HEK293 (cell line): ENCODE results near the gene TMEM150A.

Source experiments
- CTCF ChIA-PET: fragments of 350-600 bp; formaldehyde crosslinking; extraction: SDS; loops from one replicate; lab custom pipeline; 2021; ENCODE audit warnings: antibody characterized with exemption; lab: Yijun Ruan, JAX
- POLR2A ChIA-PET: fragments of 300-600 bp; formaldehyde crosslinking; extraction: SDS; loops from one replicate; lab custom pipeline; 2020; ENCODE audit warnings: antibody characterized with exemption, inconsistent platforms; lab: Yijun Ruan, JAX
- H3K27ac ChIP-seq: fragments of 200-500 bp; sonication (Bioruptor generic); 2 replicates; pipeline ENCODE4 v1.5.1; 2014; ENCODE audit warnings: low read depth, low read length, control low read depth, inconsistent platforms; ENCODE audit errors: extremely low read depth
- H3K36me3 ChIP-seq, 2 experiments: fragments of 200-500 bp in 1 of 2; sonication (Bioruptor generic) in 1 of 2; 1 replicate in 1 of 2; 2 replicates in 1 of 2; pipeline ENCODE4 v1.5.1; 2014 to 2017; ENCODE audit warnings: inconsistent platforms in 2 of 2, low read length in 2 of 2; ENCODE audit not compliant: control insufficient read depth in 2 of 2, insufficient read depth in 1 of 2
- H3K4me1 ChIP-seq: fragments of 200-500 bp; sonication (Bioruptor generic); 2 replicates; pipeline ENCODE4 v1.5.1; 2014; ENCODE audit warnings: mild to moderate bottlenecking, low read length, inconsistent platforms; ENCODE audit not compliant: control insufficient read depth, insufficient read depth
- H3K4me3 ChIP-seq: 2 replicates; pipeline ENCODE4 v1.5.1; 2011; ENCODE audit warnings: low read depth, mild to moderate bottlenecking, control low read depth, low read length, moderate library complexity
- H3K9me3 ChIP-seq: fragments of 200-500 bp; sonication (Bioruptor generic); 2 replicates; pipeline ENCODE4 v1.5.1; 2014; ENCODE audit warnings: low read depth, low read length, inconsistent platforms; ENCODE audit not compliant: control insufficient read depth, insufficient read depth
- GLI2 ChIP-seq: fragments of 450-650 bp; formaldehyde crosslinking; IDR thresholded peaks from 2 replicates; pipeline ENCODE4; 2017; ENCODE audit warnings: missing biosample characterization, missing genetic modification characterization, low read depth, borderline replicate concordance
- KLF16 ChIP-seq: fragments of 450-650 bp; formaldehyde crosslinking; IDR thresholded peaks from 2 replicates; pipeline ENCODE4 v1.5.1; 2017; ENCODE audit warnings: missing biosample characterization, missing genetic modification characterization
- MYNN ChIP-seq: fragments of 450-650 bp; formaldehyde crosslinking; IDR thresholded peaks from 2 replicates; pipeline ENCODE4 v1.5.1; 2016; ENCODE audit warnings: missing biosample characterization, missing genetic modification characterization, borderline replicate concordance
- REPIN1 ChIP-seq: fragments of 450-650 bp; formaldehyde crosslinking; IDR thresholded peaks from 2 replicates; pipeline ENCODE4 v1.5.1; 2017; ENCODE audit warnings: missing biosample characterization, missing genetic modification characterization, low read depth
- SCRT1 ChIP-seq: fragments of 450-650 bp; formaldehyde crosslinking; IDR thresholded peaks from 2 replicates; pipeline ENCODE4 v1.5.1; 2016; ENCODE audit warnings: missing biosample characterization, missing genetic modification characterization, borderline replicate concordance
- SCRT2 ChIP-seq: fragments of 450-650 bp; formaldehyde crosslinking; IDR thresholded peaks from 2 replicates; pipeline ENCODE4 v1.5.1; 2016; ENCODE audit warnings: missing biosample characterization, missing genetic modification characterization
- SP3 ChIP-seq: fragments of 450-650 bp; formaldehyde crosslinking; IDR thresholded peaks from 2 replicates; pipeline ENCODE4 v1.5.1; 2016; ENCODE audit warnings: missing biosample characterization, missing genetic modification characterization
- ZFP41 ChIP-seq: fragments of 450-650 bp; formaldehyde crosslinking; IDR thresholded peaks from 2 replicates; pipeline ENCODE4 v1.5.1; 2016; ENCODE audit warnings: missing biosample characterization, missing genetic modification characterization, borderline replicate concordance
- ZFP69B ChIP-seq: fragments of 450-650 bp; formaldehyde crosslinking; IDR thresholded peaks from 2 replicates; pipeline ENCODE4 v1.5.1; 2016; ENCODE audit warnings: missing biosample characterization, missing genetic modification characterization
- ZNF10 ChIP-seq: fragments of 450-650 bp; formaldehyde crosslinking; IDR thresholded peaks from 2 replicates; pipeline ENCODE4 v1.5.1; 2017; ENCODE audit warnings: missing biosample characterization, missing genetic modification characterization
- ZNF132 ChIP-seq: fragments of 450-650 bp; formaldehyde crosslinking; IDR thresholded peaks from 2 replicates; pipeline ENCODE4 v1.5.1; 2017; ENCODE audit warnings: missing biosample characterization, missing genetic modification characterization, borderline replicate concordance
- ZNF133 ChIP-seq: fragments of 450-650 bp; formaldehyde crosslinking; IDR thresholded peaks from 2 replicates; pipeline ENCODE4 v1.5.1; 2016; ENCODE audit warnings: missing biosample characterization, missing genetic modification characterization
- ZNF146 ChIP-seq: fragments of 450-650 bp; formaldehyde crosslinking; IDR thresholded peaks from 2 replicates; pipeline ENCODE4 v1.5.1; 2016; ENCODE audit warnings: missing biosample characterization, missing genetic modification characterization
- ZNF184 ChIP-seq: fragments of 450-650 bp; IDR thresholded peaks from 2 replicates; pipeline ENCODE4 v1.5.1; 2018; ENCODE audit warnings: missing biosample characterization, mild to moderate bottlenecking, missing genetic modification characterization
- ZNF23 ChIP-seq: fragments of 450-650 bp; formaldehyde crosslinking; IDR thresholded peaks from 2 replicates; pipeline ENCODE4 v1.5.1; 2016; ENCODE audit warnings: missing biosample characterization, missing genetic modification characterization, borderline replicate concordance
- ZNF311 ChIP-seq: fragments of 450-650 bp; formaldehyde crosslinking; IDR thresholded peaks from 2 replicates; pipeline ENCODE4 v1.5.1; 2017; ENCODE audit warnings: missing biosample characterization, missing genetic modification characterization, borderline replicate concordance
- ZNF529 ChIP-seq: fragments of 450-650 bp; formaldehyde crosslinking; IDR thresholded peaks from 2 replicates; pipeline ENCODE4 v1.5.1; 2017; ENCODE audit warnings: missing genetic modification characterization, missing biosample characterization; ENCODE audit not compliant: insufficient replicate concordance
- ZNF555 ChIP-seq: fragments of 450-650 bp; formaldehyde crosslinking; conservative IDR thresholded peaks from 2 replicates; pipeline ENCODE4 v1.5.1; 2017; ENCODE audit warnings: missing biosample characterization, mild to moderate bottlenecking, missing genetic modification characterization, inconsistent platforms
- ZNF610 ChIP-seq: fragments of 450-650 bp; formaldehyde crosslinking; IDR thresholded peaks from 2 replicates; pipeline ENCODE4 v1.5.1; 2016; ENCODE audit warnings: missing biosample characterization, missing genetic modification characterization, borderline replicate concordance
- ZNF791 ChIP-seq: fragments of 450-650 bp; formaldehyde crosslinking; IDR thresholded peaks from 2 replicates; pipeline ENCODE4 v1.5.1; 2016; ENCODE audit warnings: missing biosample characterization, missing genetic modification characterization
- ZNF837 ChIP-seq: fragments of 450-650 bp; formaldehyde crosslinking; IDR thresholded peaks from 2 replicates; pipeline ENCODE4 v1.5.1; 2016; ENCODE audit warnings: missing biosample characterization, missing genetic modification characterization
- TF ChIP-seq, protein P1 (sequence below): fragments of 450-650 bp; formaldehyde crosslinking; IDR thresholded peaks from 2 replicates; pipeline ENCODE4 v1.5.1; 2016; ENCODE audit warnings: missing biosample characterization, missing genetic modification characterization
- TF ChIP-seq, protein P2 (sequence below): fragments of 450-650 bp; formaldehyde crosslinking; IDR thresholded peaks from 2 replicates; pipeline ENCODE4 v1.5.1; 2016; ENCODE audit warnings: missing biosample characterization, missing genetic modification characterization
- TF ChIP-seq, protein P3 (sequence below): fragments of 450-650 bp; formaldehyde crosslinking; IDR thresholded peaks from 2 replicates; pipeline ENCODE4 v1.5.1; 2017; ENCODE audit warnings: missing biosample characterization, missing genetic modification characterization
- TF ChIP-seq, protein P4 (sequence below): fragments of 450-650 bp; formaldehyde crosslinking; IDR thresholded peaks from 2 replicates; pipeline ENCODE4 v1.5.1; 2016; ENCODE audit warnings: missing biosample characterization, missing genetic modification characterization

The TMEM150A gene

DNA sequence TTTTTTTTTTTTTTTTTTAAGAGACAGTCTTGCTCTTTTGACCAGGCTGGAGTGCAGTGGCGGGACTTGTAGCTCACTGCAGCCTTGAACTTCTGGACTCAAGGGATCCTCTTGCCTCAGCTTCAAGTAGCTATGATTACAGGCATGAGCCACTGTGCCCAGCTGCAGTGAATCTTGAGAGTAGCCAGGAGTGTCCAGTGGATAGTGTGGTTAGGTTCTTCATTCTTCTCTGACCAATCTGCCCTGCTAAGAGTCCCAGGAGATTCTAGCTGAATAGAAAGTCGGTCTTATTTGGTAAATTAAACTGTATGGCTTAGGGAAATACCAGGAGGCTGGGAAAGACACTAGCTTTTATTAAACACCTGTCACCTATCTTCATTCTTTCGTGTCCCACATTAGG, 28.8 kb upstream of the TMEM150A start:
- TF ChIP-seq KLF16 (tag by site-specific recombination), result no peak
- TF ChIP-seq, protein P1, sequence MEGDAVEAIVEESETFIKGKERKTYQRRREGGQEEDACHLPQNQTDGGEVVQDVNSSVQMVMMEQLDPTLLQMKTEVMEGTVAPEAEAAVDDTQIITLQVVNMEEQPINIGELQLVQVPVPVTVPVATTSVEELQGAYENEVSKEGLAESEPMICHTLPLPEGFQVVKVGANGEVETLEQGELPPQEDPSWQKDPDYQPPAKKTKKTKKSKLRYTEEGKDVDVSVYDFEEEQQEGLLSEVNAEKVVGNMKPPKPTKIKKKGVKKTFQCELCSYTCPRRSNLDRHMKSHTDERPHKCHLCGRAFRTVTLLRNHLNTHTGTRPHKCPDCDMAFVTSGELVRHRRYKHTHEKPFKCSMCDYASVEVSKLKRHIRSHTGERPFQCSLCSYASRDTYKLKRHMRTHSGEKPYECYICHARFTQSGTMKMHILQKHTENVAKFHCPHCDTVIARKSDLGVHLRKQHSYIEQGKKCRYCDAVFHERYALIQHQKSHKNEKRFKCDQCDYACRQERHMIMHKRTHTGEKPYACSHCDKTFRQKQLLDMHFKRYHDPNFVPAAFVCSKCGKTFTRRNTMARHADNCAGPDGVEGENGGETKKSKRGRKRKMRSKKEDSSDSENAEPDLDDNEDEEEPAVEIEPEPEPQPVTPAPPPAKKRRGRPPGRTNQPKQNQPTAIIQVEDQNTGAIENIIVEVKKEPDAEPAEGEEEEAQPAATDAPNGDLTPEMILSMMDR, result no peak
- TF ChIP-seq, protein P2, sequence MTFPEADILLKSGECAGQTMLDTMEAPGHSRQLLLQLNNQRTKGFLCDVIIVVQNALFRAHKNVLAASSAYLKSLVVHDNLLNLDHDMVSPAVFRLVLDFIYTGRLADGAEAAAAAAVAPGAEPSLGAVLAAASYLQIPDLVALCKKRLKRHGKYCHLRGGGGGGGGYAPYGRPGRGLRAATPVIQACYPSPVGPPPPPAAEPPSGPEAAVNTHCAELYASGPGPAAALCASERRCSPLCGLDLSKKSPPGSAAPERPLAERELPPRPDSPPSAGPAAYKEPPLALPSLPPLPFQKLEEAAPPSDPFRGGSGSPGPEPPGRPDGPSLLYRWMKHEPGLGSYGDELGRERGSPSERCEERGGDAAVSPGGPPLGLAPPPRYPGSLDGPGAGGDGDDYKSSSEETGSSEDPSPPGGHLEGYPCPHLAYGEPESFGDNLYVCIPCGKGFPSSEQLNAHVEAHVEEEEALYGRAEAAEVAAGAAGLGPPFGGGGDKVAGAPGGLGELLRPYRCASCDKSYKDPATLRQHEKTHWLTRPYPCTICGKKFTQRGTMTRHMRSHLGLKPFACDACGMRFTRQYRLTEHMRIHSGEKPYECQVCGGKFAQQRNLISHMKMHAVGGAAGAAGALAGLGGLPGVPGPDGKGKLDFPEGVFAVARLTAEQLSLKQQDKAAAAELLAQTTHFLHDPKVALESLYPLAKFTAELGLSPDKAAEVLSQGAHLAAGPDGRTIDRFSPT (tag by site-specific recombination), result no peak
- TF ChIP-seq ZNF132, result no peak
- no peak for TF ChIP-seq ZNF837 (tag by site-specific recombination)
- TF ChIP-seq ZNF10 (tag by site-specific recombination), result no peak
- no peak for TF ChIP-seq SCRT2
- no peak for TF ChIP-seq ZFP41
- no peak for TF ChIP-seq SP3
- no peak for TF ChIP-seq ZNF555
- no peak for TF ChIP-seq ZNF133
- TF ChIP-seq ZNF311, result no peak
- TF ChIP-seq GLI2 (tag by site-specific recombination), result no peak
- TF ChIP-seq, protein P3, sequence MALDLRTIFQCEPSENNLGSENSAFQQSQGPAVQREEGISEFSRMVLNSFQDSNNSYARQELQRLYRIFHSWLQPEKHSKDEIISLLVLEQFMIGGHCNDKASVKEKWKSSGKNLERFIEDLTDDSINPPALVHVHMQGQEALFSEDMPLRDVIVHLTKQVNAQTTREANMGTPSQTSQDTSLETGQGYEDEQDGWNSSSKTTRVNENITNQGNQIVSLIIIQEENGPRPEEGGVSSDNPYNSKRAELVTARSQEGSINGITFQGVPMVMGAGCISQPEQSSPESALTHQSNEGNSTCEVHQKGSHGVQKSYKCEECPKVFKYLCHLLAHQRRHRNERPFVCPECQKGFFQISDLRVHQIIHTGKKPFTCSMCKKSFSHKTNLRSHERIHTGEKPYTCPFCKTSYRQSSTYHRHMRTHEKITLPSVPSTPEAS (tag by site-specific recombination), result no peak
- TF ChIP-seq, protein P4, sequence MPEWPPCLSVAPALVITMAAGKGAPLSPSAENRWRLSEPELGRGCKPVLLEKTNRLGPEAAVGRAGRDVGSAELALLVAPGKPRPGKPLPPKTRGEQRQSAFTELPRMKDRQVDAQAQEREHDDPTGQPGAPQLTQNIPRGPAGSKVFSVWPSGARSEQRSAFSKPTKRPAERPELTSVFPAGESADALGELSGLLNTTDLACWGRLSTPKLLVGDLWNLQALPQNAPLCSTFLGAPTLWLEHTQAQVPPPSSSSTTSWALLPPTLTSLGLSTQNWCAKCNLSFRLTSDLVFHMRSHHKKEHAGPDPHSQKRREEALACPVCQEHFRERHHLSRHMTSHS (tag by site-specific recombination), result no peak
- no peak for TF ChIP-seq ZNF146 (tag by site-specific recombination)
- no peak for TF ChIP-seq SCRT1 (tag by site-specific recombination)
- TF ChIP-seq ZFP69B (tag by site-specific recombination), result no peak
- no peak for TF ChIP-seq MYNN (tag by site-specific recombination)
- Histone ChIP-seq H3K4me3 (no peak overlapping the region), H3K27ac (no peak overlapping the region), H3K36me3 (peaks cover 90 to 95% of the 10 kb centered on the region in 2 experiments), H3K4me1 (no peaks in the 10 kb centered on the region), H3K9me3 (no peaks in the 10 kb centered on the region)
- POLR2A ChIA-PET, result interaction anchor here (0.6 kb wide), 1 partner anchor 67 kb away, joined by 3 read pairs; no protein-coding TSS in a partner anchor
- CTCF ChIA-PET, result interaction anchor here (0.5 to 0.6 kb wide), 3 partner anchors 9 to 103 kb away, joined by 3 to 4 read pairs (median 3); no protein-coding TSS in a partner anchor

DNA sequence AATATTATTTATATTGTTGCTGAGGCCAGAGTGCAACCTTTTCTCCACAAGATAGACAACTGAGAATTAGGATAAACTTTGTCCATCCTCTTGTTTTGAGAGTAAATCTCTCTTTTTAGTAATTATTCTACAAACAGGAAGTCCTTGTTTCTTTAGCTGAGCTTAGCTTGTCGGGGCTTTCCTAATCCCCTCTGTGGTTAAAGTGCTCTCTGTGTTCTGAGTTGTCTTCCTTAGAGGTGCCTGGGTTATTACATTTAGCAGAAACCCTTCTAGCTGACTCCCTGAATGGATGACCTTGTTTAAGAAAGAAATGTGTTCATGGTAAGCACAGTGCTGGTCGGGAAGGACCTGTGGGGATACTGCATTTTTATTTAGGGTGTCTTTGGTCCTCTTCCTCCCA, 26.2 kb upstream of the TMEM150A start:
- TF ChIP-seq ZNF791, result no peak
- no peak for TF ChIP-seq REPIN1 (tag by site-specific recombination)
- no peak for TF ChIP-seq ZNF184
- TF ChIP-seq ZNF529, result no peak
- no peak for TF ChIP-seq ZNF23 (tag by site-specific recombination)
- no peak for TF ChIP-seq ZNF610
- H3K4me3 ChIP-seq, result no peak overlapping the region
- ChIA-PET CTCF (interaction anchor here (3.6 kb wide), 1 partner anchor 8 kb away, joined by 29 read pairs; no protein-coding TSS in a partner anchor), POLR2A (interaction anchor here (0.7 to 1.2 kb wide), 2 partner anchors 13 to 1161 kb away, joined by 3 read pairs; partner anchors contain the start of gene USP39)
- peaks cover 92 to 97% of the 10 kb centered on the region in 2 experiments for H3K36me3 ChIP-seq
- no peak overlapping the region for H3K27ac ChIP-seq
- H3K9me3 ChIP-seq, result no peaks in the 10 kb centered on the region
- no peaks in the 10 kb centered on the region for H3K4me1 ChIP-seq
